Measurements from ENCODE around the gene LRRC3C.

LRRC3C gene

GRCh38 chr17:39965017-39965699 is 37.6 kb downstream of the LRRC3C start:
- H3K27ac ChIP-seq: no peak overlapping the region
- DNase-seq (ENCODE audit: low spot score): no peak
- no peak for TF ChIP-seq CTCF (conservative IDR thresholded peaks at IDR 0.05; ENCODE audit: low read depth)
- ChIA-PET CTCF (no interaction called here), POLR2A (ENCODE audit: low non-redundant PET) (no interaction called here)

DNA sequence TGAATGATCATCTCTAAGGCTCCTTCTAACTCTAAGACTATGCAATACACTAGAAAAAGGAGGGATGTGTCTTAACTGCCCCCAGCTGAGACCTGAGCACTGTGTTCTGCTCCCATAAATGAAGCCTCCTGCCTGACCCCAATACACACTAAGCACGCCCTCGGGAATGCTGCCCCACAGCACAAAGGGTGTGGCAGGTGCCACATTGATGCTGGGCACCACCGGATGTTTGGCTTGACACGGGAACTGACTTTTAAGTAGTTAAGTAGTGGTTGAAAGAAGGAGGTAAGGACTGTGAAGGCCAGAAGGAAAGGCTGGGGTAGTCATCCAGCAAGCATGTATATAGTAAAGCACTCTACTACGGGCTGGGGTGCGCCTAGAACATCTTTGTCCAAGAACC is 39.2 kb downstream of the LRRC3C start:
- POLR2A ChIA-PET (ENCODE audit: low non-redundant PET): no interaction called here
- TF ChIP-seq CTCF (conservative IDR thresholded peaks at IDR 0.05; ENCODE audit: low read depth): no peak
- no peak overlapping the region for H3K27ac ChIP-seq
- CTCF ChIA-PET: interaction anchor here (0.5 to 1.0 kb wide), 3 partner anchors 9 to 213 kb away, joined by 3 to 4 read pairs (median 3); no protein-coding TSS in a partner anchor
- DNase-seq (ENCODE audit: low spot score): no peak

DNA sequence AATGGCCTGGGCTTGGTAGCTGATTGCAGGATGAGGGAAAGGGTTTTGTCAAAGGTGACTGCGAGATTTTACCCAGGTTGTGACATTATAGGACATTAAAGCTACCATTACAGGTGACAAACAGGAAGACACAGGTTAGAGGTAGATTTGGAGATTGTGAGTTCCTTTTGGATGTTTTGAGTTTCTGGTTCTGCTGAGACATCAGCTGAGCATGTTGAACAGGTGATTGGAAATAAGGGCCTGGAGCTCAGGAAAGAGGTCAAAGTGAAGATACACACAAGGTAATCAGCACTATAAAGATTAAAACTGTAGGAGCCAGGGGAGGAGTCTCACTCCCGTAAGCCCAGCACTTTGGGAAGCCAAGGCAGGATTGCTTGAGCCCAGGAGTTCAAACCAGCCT is 41.2 kb downstream of the LRRC3C start:
- no peak for DNase-seq (ENCODE audit: low spot score)
- H3K27ac ChIP-seq: no peak overlapping the region
- ChIA-PET POLR2A (ENCODE audit: low non-redundant PET) (no interaction called here), CTCF (interaction anchor here (0.9 kb wide), 1 partner anchor 10 kb away, joined by 6 read pairs; no protein-coding TSS in a partner anchor)
- TF ChIP-seq CTCF (conservative IDR thresholded peaks at IDR 0.05; ENCODE audit: low read depth): no peak

- no peak for DNase-seq (ENCODE audit: low spot score)
- CTCF ChIA-PET: interaction anchor here (0.6 kb wide), 1 partner anchor 13 kb away, joined by 3 read pairs; no protein-coding TSS in a partner anchor
- H3K27ac ChIP-seq: no peak overlapping the region
- TF ChIP-seq CTCF (conservative IDR thresholded peaks at IDR 0.05; ENCODE audit: low read depth): no peak
- POLR2A ChIA-PET (ENCODE audit: low non-redundant PET): no interaction called here
Measured at GRCh38 chr17:39969375-39969774, 41.8 kb downstream of the LRRC3C start.

DNA sequence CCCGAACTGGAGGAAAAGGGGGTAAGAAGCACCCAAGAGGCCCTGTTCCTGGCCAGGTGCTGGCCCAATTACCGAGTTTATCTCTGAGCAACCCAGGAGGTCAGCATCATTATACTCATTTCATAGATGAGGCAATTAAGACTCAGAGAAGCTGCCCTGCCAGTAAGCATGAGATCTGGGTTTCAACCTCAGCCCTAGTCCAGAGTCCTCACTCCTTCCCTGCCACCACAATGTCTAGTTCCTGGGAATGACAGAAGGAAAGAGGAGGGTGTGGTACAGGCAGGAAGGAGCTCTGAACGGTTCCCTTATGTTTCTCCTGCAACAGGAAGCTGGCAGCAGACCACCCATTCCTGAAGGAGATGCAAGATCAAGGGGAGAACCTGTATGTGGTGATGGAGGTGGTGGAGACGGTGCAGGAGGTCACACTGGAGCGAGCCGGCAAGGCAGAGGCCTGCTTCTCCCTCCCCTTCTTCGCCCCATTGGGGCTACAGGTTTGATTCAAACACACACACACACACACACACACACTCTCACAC is 42.7 kb downstream of the LRRC3C start:
- DNase-seq (ENCODE audit: low spot score): no peak
- TF ChIP-seq CTCF (conservative IDR thresholded peaks at IDR 0.05; ENCODE audit: low read depth): no peak
- CTCF ChIA-PET: interaction anchor here (2.3 kb wide), 1 partner anchor 10 kb away, joined by 9 read pairs; the partner anchor contains the start of gene PSMD3
- POLR2A ChIA-PET (ENCODE audit: low non-redundant PET): interaction anchor here (0.5 kb wide), 1 partner anchor 20 kb away, joined by 3 read pairs; no protein-coding TSS in a partner anchor
- no peak overlapping the region for H3K27ac ChIP-seq

GRCh38 chr17:39971076-39971603 is 43.6 kb downstream of the LRRC3C start:
- ChIA-PET CTCF (interaction anchor here (1.0 to 2.3 kb wide), 2 partner anchors 9 to 13 kb away, joined by 3 to 9 read pairs; partner anchors contain the start of gene PSMD3), POLR2A (ENCODE audit: low non-redundant PET) (no interaction called here)
- no peak overlapping the region for H3K27ac ChIP-seq
- no peak for DNase-seq (ENCODE audit: low spot score)
- no peak for TF ChIP-seq CTCF (conservative IDR thresholded peaks at IDR 0.05; ENCODE audit: low read depth)
